Peyer's patch (tissue), 4 donors: Measurements from ENCODE around the gene RAB40B. TPM values are rescaled to one million over a fixed set of nuclear protein-coding genes. Genes with fewer than 3 reads are reported as not detected.

Experiments used
- DNase-seq, 3 donors: peaks; one replicate each; pipeline ENCODE4 v3.0.0-alpha.2; 2017 to 2019
- H3K27ac ChIP-seq, 4 donors: fragments of 200-600 bp; sonication (generic); one replicate each; pipeline ENCODE4 v1.5.1; 2016 to 2019
- H3K27me3 ChIP-seq, 2 donors: fragments of 200-600 bp; sonication (generic); one replicate each; pipeline ENCODE4 v1.5.1; 2019
- H3K36me3 ChIP-seq, 3 donors: fragments of 200-600 bp; sonication (generic); one replicate each; pipeline ENCODE4 v1.5.1; 2016 to 2019
- H3K4me1 ChIP-seq, 4 donors: fragments of 200-600 bp; sonication (generic); one replicate each; pipeline ENCODE4 v1.5.1; 2016 to 2019
- H3K4me3 ChIP-seq, 4 donors: fragments of 200-600 bp; sonication (generic); 1 replicate in 3 of 4; 2 replicates in 1 of 4; pipeline ENCODE4 v1.5.1; 2016 to 2019; ENCODE audit warnings: mild to moderate bottlenecking in 1 of 4
- H3K9me3 ChIP-seq, 4 donors: fragments of 200-600 bp; sonication (generic); one replicate each; pipeline ENCODE4 v1.5.1; 2016 to 2019; ENCODE audit warnings: mild to moderate bottlenecking in 1 of 4
- CTCF ChIP-seq, 6 experiments: fragments of 450-650 bp in 4 of 6; fragments of 200-600 bp in 2 of 6; sonication (generic) in 1 of 6; IDR thresholded peaks; one replicate each; pipeline ENCODE4 v1.5.1; 2017 to 2019; ENCODE audit warnings: antibody characterized with exemption in 6 of 6, mild to moderate bottlenecking in 3 of 6, moderate library complexity in 1 of 6
- POLR2A ChIP-seq, 2 donors: fragments of 450-650 bp; IDR thresholded peaks; one replicate each; pipeline ENCODE4 v1.5.1; 2017; ENCODE audit warnings: antibody characterized with exemption in 2 of 2, mild to moderate bottlenecking in 2 of 2, moderate library complexity in 2 of 2
- small RNA-seq, 2 donors: library from RNA; depleted of rRNA; stranded (forward); fragments of <200 nt; gene quantifications; one replicate each; pipeline ENCODE3, GENCODE V24; 2016
- total RNA-seq, 4 donors: library from RNA; depleted of rRNA; stranded (reverse); fragments of >200 nt; gene quantifications; one replicate each; pipeline ENCODE4 v1.1.0, GENCODE V29; 2016

RAB40B gene
- total RNA-seq, 4 donors from 2014 or later, result 13.3 to 63.5 (median 29.1) TPM

GRCh38 chr17:82611140-82612058, 87.1 kb downstream of the RAB40B start:
- no peak for DNase-seq
- Histone ChIP-seq H3K4me3 (no peak overlapping the region), H3K9me3 (no peaks in the 10 kb centered on the region), H3K27ac (no peak overlapping the region), H3K4me1 (no peaks in the 10 kb centered on the region), H3K36me3 (peaks cover 0 to 45% (median 0%) of the 10 kb centered on the region in 3 donors), H3K27me3 (no peaks in the 10 kb centered on the region)
- no peak for TF ChIP-seq CTCF (IDR thresholded peaks at IDR 0.05)
- no peak for TF ChIP-seq POLR2A (IDR thresholded peaks at IDR 0.05)

- DNase-seq, result no peak
- Histone ChIP-seq H3K27me3 (no peaks in the 10 kb centered on the region), H3K27ac (no peak overlapping the region), H3K9me3 (no peaks in the 10 kb centered on the region), H3K4me1 (no peaks in the 10 kb centered on the region), H3K4me3 (no peak overlapping the region), H3K36me3 (peaks cover 0 to 45% (median 0%) of the 10 kb centered on the region in 3 donors)
- TF ChIP-seq POLR2A (IDR thresholded peaks at IDR 0.05) (no peak), CTCF (IDR thresholded peaks at IDR 0.05) (no peak)
Measured at GRCh38 chr17:82609655-82610054, 88.8 kb downstream of the RAB40B start.

- H3K4me3 ChIP-seq, result no peak overlapping the region
- H3K9me3 ChIP-seq, result no peaks in the 10 kb centered on the region
- no peak overlapping the region for H3K27ac ChIP-seq
- no peak for DNase-seq
- H3K27me3 ChIP-seq, result no peaks in the 10 kb centered on the region
- peaks cover 0 to 42% (median 0%) of the 10 kb centered on the region in 3 donors for H3K36me3 ChIP-seq
- H3K4me1 ChIP-seq, result peaks cover 0 to 3% (median 0%) of the 10 kb centered on the region in 4 donors
- TF ChIP-seq POLR2A (IDR thresholded peaks at IDR 0.05), result no peak
- no peak for TF ChIP-seq CTCF (IDR thresholded peaks at IDR 0.05)
Measured at GRCh38 chr17:82608816-82609215, 89.7 kb downstream of the RAB40B start.

- Histone ChIP-seq H3K9me3 (no peaks in the 10 kb centered on the region), H3K27me3 (no peaks in the 10 kb centered on the region), H3K4me3 (no peak overlapping the region), H3K4me1 (peaks cover 0 to 4% (median 0%) of the 10 kb centered on the region in 4 donors), H3K27ac (no peak overlapping the region), H3K36me3 (peaks cover 0 to 58% (median 0%) of the 10 kb centered on the region in 3 donors)
- no peak for DNase-seq
- no peak for TF ChIP-seq POLR2A (IDR thresholded peaks at IDR 0.05)
- no peak for TF ChIP-seq CTCF (IDR thresholded peaks at IDR 0.05)
Measured at GRCh38 chr17:82605939-82606600, 92.4 kb downstream of the RAB40B start.

Small RNA genes within 50 kb of the gene (small RNA-seq; reads per million reads assigned to genes)
- 0 to 0.13 reads per million in 2 donors for gene MIR4525

Other genes starting within 250 kb of the RAB40B start
- gene CYBC1, start 247.9 kb downstream of the RAB40B start, total RNA-seq, result 100 to 1,000 TPM in 1 of 4 donors, 10 to 100 TPM in 3; 79.2 to 103 (median 88.0) TPM
- 10 to 100 TPM; 31.9 to 81.7 (median 52.0) TPM for gene NARF, start 240.0 kb downstream of the RAB40B start, total RNA-seq
- gene FOXK2, start 179.0 kb downstream of the RAB40B start, total RNA-seq, result 10 to 100 TPM; 40.6 to 67.7 (median 61.1) TPM
- 10 to 100 TPM; 68.8 to 90.0 (median 77.2) TPM for gene WDR45B, start 50.3 kb downstream of the RAB40B start, total RNA-seq
- gene FN3KRP, start 18.0 kb upstream of the RAB40B start, total RNA-seq, result 10 to 100 TPM; 15.5 to 33.0 (median 19.7) TPM
- gene FN3K, start 36.9 kb upstream of the RAB40B start, total RNA-seq, result 10 to 100 TPM; 14.0 to 56.3 (median 23.0) TPM
- gene TBCD, start 53.4 kb upstream of the RAB40B start, total RNA-seq, result 100 to 1,000 TPM in 1 of 4 donors, 10 to 100 TPM in 3; 58.7 to 130 (median 74.8) TPM
- not detected for gene ZNF750, start 141.3 kb upstream of the RAB40B start, total RNA-seq